H1 (cell line): Measurements from ENCODE around the gene MYO5B. TPM values are rescaled to one million over a fixed set of nuclear protein-coding genes. Genes with fewer than 3 reads are reported as not detected.

Experiments
- CBX8 ChIP-seq: fragments of 300-800, 300-1000 bp; sonication (generic); IDR thresholded peaks from 2 replicates; pipeline ENCODE4 v1.7.1; 2016; ENCODE audit warnings: low read depth, low read length, borderline replicate concordance
- CHD1 ChIP-seq: IDR thresholded peaks from 2 replicates; pipeline ENCODE4 v1.6.1; 2012; ENCODE audit warnings: low read depth, low read length, improper control_type of control experiment
- CHD2 ChIP-seq: IDR thresholded peaks from 2 replicates; pipeline ENCODE4 v1.6.1; 2012; ENCODE audit warnings: low read length, improper control_type of control experiment
- E2F6 ChIP-seq: IDR thresholded peaks from 2 replicates; pipeline ENCODE4 v1.6.1; 2012; ENCODE audit warnings: inconsistent platforms
- HDAC2 ChIP-seq, 2 experiments: fragments of 300-600 bp in 1 of 2; sonication (generic) in 1 of 2; IDR thresholded peaks; 2 replicates each; pipeline ENCODE4 v1.6.1; 2011 to 2012; ENCODE audit warnings: low read depth in 2 of 2, low read length in 2 of 2, mild to moderate bottlenecking in 2 of 2, moderate library complexity in 2 of 2, borderline replicate concordance in 1 of 2, inconsistent platforms in 1 of 2
- KDM1A ChIP-seq: fragments of 200-600, 300-600 bp; sonication (generic); IDR thresholded peaks from 2 replicates; pipeline ENCODE4 v1.7.1; 2016; ENCODE audit warnings: mild to moderate bottlenecking, low read length, borderline replicate concordance
- NRF1 ChIP-seq: IDR thresholded peaks from 2 replicates; pipeline ENCODE4 v1.6.1; 2011; ENCODE audit warnings: mild to moderate bottlenecking, low read depth, low read length, improper control_type of control experiment
- POLR2A ChIP-seq, 2 experiments: IDR thresholded peaks; 1 replicate in 1 of 2; 2 replicates in 1 of 2; pipeline ENCODE4 v1.6.1; 2011; ENCODE audit warnings: low read depth in 2 of 2, low read length in 2 of 2, mild to moderate bottlenecking in 2 of 2; ENCODE audit errors: control extremely low read depth in 1 of 2
- SRF ChIP-seq: IDR thresholded peaks from 2 replicates; pipeline ENCODE4 v1.6.1; 2011; ENCODE audit warnings: mild to moderate bottlenecking, low read depth, low read length, moderate library complexity
- polyA plus RNA-seq, 7 experiments: library from polyadenylated mRNA; depleted of rRNA in 3 of 7; stranded (reverse) in 5 of 7; unstranded in 2 of 7; fragments of >200 nt in 5 of 7; fragments of 200-250 nt in 2 of 7; gene quantifications; 1 replicate in 5 of 7; 2 replicates in 1 of 7; 4 replicates in 1 of 7; pipeline versions ENCODE4 v1.2.1 to v1.2.3, GENCODE V29; 2011 to 2013; ENCODE audit warnings: missing spikeins in 2 of 7, mixed read lengths in 2 of 7
- total RNA-seq: library from RNA; stranded (reverse); fragmentation: NEBNext Ultra II Directional; extraction: Animal tissue kit (Norgen Biotek cat#: 25700); gene quantifications from 2 replicates; pipeline ENCODE4 v1.2.1, GENCODE V29; 2021
- TF ChIP-seq, protein P1 (sequence below): fragments of 300-600 bp; sonication (generic); IDR thresholded peaks from 2 replicates; pipeline ENCODE4 v1.7.1; 2012; ENCODE audit warnings: low read length, moderate library complexity, mild to moderate bottlenecking, inconsistent platforms; ENCODE audit not compliant: insufficient replicate concordance

The MYO5B gene
- total and polyA plus RNA-seq, 2 of the 8 experiments (the other 6 are each of a cell fraction or from before 2014, with no cell fraction given), result 6.4 to 7.7 TPM

DNA sequence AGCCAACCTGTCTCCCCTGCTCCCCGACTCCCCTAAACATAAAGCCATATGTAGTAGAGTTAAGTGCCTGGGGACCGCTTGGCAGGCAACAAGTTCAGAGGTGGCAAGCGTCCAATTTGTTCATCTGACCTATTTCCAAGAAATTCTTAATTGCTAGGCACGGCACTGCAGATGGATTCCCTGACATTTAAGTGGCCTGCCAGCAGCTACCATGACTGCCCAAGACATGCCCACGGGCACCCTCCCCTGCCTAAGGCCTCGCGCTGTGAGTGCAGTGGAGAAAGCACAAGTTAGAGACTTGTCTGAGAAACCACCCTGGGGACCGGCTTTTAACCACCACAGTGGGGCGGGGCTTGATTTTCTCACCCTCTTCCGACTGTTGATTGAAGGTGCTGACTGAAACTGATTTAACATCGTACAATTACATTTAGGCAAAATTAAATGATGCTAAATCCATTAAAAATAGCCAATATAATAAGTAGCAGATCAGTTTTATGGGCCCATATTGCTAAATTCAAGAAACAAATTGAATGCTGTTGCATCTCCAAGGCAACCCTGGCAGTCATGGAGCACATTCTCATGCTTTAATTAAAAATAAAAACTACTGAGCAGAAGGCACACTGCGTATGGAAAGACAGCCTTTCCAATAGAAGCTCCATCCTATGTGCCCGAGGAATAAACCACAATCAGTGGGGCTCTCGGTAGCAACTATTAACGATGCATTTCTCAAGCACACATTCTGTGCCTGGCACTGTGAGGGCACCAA, 218.0 kb downstream of the MYO5B start (continued):
- TF ChIP-seq, protein P1, sequence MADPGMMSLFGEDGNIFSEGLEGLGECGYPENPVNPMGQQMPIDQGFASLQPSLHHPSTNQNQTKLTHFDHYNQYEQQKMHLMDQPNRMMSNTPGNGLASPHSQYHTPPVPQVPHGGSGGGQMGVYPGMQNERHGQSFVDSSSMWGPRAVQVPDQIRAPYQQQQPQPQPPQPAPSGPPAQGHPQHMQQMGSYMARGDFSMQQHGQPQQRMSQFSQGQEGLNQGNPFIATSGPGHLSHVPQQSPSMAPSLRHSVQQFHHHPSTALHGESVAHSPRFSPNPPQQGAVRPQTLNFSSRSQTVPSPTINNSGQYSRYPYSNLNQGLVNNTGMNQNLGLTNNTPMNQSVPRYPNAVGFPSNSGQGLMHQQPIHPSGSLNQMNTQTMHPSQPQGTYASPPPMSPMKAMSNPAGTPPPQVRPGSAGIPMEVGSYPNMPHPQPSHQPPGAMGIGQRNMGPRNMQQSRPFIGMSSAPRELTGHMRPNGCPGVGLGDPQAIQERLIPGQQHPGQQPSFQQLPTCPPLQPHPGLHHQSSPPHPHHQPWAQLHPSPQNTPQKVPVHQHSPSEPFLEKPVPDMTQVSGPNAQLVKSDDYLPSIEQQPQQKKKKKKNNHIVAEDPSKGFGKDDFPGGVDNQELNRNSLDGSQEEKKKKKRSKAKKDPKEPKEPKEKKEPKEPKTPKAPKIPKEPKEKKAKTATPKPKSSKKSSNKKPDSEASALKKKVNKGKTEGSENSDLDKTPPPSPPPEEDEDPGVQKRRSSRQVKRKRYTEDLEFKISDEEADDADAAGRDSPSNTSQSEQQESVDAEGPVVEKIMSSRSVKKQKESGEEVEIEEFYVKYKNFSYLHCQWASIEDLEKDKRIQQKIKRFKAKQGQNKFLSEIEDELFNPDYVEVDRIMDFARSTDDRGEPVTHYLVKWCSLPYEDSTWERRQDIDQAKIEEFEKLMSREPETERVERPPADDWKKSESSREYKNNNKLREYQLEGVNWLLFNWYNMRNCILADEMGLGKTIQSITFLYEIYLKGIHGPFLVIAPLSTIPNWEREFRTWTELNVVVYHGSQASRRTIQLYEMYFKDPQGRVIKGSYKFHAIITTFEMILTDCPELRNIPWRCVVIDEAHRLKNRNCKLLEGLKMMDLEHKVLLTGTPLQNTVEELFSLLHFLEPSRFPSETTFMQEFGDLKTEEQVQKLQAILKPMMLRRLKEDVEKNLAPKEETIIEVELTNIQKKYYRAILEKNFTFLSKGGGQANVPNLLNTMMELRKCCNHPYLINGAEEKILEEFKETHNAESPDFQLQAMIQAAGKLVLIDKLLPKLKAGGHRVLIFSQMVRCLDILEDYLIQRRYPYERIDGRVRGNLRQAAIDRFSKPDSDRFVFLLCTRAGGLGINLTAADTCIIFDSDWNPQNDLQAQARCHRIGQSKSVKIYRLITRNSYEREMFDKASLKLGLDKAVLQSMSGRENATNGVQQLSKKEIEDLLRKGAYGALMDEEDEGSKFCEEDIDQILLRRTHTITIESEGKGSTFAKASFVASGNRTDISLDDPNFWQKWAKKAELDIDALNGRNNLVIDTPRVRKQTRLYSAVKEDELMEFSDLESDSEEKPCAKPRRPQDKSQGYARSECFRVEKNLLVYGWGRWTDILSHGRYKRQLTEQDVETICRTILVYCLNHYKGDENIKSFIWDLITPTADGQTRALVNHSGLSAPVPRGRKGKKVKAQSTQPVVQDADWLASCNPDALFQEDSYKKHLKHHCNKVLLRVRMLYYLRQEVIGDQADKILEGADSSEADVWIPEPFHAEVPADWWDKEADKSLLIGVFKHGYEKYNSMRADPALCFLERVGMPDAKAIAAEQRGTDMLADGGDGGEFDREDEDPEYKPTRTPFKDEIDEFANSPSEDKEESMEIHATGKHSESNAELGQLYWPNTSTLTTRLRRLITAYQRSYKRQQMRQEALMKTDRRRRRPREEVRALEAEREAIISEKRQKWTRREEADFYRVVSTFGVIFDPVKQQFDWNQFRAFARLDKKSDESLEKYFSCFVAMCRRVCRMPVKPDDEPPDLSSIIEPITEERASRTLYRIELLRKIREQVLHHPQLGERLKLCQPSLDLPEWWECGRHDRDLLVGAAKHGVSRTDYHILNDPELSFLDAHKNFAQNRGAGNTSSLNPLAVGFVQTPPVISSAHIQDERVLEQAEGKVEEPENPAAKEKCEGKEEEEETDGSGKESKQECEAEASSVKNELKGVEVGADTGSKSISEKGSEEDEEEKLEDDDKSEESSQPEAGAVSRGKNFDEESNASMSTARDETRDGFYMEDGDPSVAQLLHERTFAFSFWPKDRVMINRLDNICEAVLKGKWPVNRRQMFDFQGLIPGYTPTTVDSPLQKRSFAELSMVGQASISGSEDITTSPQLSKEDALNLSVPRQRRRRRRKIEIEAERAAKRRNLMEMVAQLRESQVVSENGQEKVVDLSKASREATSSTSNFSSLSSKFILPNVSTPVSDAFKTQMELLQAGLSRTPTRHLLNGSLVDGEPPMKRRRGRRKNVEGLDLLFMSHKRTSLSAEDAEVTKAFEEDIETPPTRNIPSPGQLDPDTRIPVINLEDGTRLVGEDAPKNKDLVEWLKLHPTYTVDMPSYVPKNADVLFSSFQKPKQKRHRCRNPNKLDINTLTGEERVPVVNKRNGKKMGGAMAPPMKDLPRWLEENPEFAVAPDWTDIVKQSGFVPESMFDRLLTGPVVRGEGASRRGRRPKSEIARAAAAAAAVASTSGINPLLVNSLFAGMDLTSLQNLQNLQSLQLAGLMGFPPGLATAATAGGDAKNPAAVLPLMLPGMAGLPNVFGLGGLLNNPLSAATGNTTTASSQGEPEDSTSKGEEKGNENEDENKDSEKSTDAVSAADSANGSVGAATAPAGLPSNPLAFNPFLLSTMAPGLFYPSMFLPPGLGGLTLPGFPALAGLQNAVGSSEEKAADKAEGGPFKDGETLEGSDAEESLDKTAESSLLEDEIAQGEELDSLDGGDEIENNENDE, result no peak
- TF ChIP-seq HDAC2 (IDR thresholded peaks at IDR 0.05; ENCODE audit: borderline replicate concordance in 1 of 2, low read depth in 2 of 2, low read length in 2 of 2) (no peak), SRF (no peak), POLR2A (IDR thresholded peaks at IDR 0.05; ENCODE audit: control extremely low read depth in 1 of 2, low read depth in 2 of 2, low read length in 2 of 2) (no peak), E2F6 (no peak), CHD2 (no peak), KDM1A (no peak), CBX8 (no peak), NRF1 (no peak), CHD1 (no peak)
